Ishikawa (cell line): ENCODE results near the gene CHM.

Experiments used
- CEBPB ChIP-seq: IDR thresholded peaks from 2 replicates; pipeline ENCODE4 v1.6.1; 2012
- CREB1 ChIP-seq: IDR thresholded peaks from 2 replicates; pipeline ENCODE4 v1.6.1; 2012; ENCODE audit warnings: low read depth
- EGR1 ChIP-seq: IDR thresholded peaks from 2 replicates; pipeline ENCODE4 v1.6.1; 2012
- EP300 ChIP-seq: IDR thresholded peaks from 2 replicates; pipeline ENCODE4 v1.6.1; 2012; ENCODE audit warnings: borderline replicate concordance
- FOXM1 ChIP-seq: IDR thresholded peaks from 2 replicates; pipeline ENCODE4 v1.6.1; 2012; ENCODE audit warnings: low read depth, borderline replicate concordance
- NFIC ChIP-seq: IDR thresholded peaks from 2 replicates; pipeline ENCODE4 v1.6.1; 2012
- RAD21 ChIP-seq: IDR thresholded peaks from 2 replicates; pipeline ENCODE4 v1.6.1; 2012; ENCODE audit warnings: low read depth
- REST ChIP-seq: IDR thresholded peaks from 2 replicates; pipeline ENCODE4 v1.6.1; 2012; ENCODE audit warnings: low read depth, mild to moderate bottlenecking
- TAF1 ChIP-seq: IDR thresholded peaks from 2 replicates; pipeline ENCODE4 v1.6.1; 2012; ENCODE audit warnings: low read depth, mild to moderate bottlenecking
- TCF12 ChIP-seq: IDR thresholded peaks from 2 replicates; pipeline ENCODE4 v1.6.1; 2012; ENCODE audit warnings: low read depth
- TEAD4 ChIP-seq: IDR thresholded peaks from 2 replicates; pipeline ENCODE4 v1.6.1; 2012
- USF1 ChIP-seq: IDR thresholded peaks from 2 replicates; pipeline ENCODE4 v1.6.1; 2012
- YY1 ChIP-seq: IDR thresholded peaks from 2 replicates; pipeline ENCODE4 v1.6.1; 2012; ENCODE audit warnings: low read depth
- ZBTB7A ChIP-seq: IDR thresholded peaks from 2 replicates; pipeline ENCODE4 v1.6.1; 2012; ENCODE audit warnings: low read depth
- TF ChIP-seq, protein P1 (sequence below): IDR thresholded peaks from 2 replicates; pipeline ENCODE4 v1.6.1; 2012

Gene CHM

GRCh38 chrX:86028681-86029080 lies 18.7 kb downstream of the CHM start:
- TF ChIP-seq EP300, result no peak
- no peak for TF ChIP-seq CREB1

GRCh38 chrX:86023811-86024210 lies 23.5 kb downstream of the CHM start:
- TF ChIP-seq NFIC, result no peak
- TF ChIP-seq, protein P1, sequence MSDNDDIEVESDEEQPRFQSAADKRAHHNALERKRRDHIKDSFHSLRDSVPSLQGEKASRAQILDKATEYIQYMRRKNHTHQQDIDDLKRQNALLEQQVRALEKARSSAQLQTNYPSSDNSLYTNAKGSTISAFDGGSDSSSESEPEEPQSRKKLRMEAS, result no peak

GRCh38 chrX:86021652-86022289 lies 25.6 kb downstream of the CHM start:
- no peak for TF ChIP-seq REST

DNA sequence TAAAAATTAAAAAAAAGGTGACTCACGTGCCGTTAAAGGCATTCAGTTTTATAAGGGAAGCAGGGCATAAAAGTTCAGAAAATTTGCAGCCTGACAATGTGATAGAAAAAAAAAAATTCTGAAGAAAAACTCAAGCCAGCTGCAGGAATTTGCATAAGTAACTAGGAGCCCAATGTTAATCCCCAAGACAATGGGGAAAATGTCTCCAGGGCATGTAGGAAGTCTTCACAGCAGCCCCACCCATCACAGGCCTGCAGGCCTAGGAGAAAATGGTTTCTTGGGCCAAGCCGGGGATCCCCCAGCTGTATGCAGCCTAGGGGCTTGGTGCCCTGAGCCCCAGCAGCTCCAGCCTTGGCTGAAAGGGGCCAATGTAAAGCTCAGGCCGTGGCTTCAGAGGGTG lies 31.2 kb downstream of the CHM start:
- TF ChIP-seq REST, result no peak
- TF ChIP-seq CREB1, result no peak
- TF ChIP-seq NFIC, result no peak
- TF ChIP-seq FOXM1, result no peak
- TF ChIP-seq CEBPB, result no peak
- no peak for TF ChIP-seq TEAD4
- TF ChIP-seq, protein P1, result no peak

- TF ChIP-seq TCF12 (no peak), TEAD4 (no peak), ZBTB7A (no peak), CREB1 (no peak), FOXM1 (no peak), USF1 (no peak), EP300 (no peak), CEBPB (no peak), YY1 (no peak), NFIC (no peak), REST (no peak), TAF1 (no peak), RAD21 (no peak)
- TF ChIP-seq, protein P1, result no peak
These were observed 32.9 kb downstream of the CHM start for GRCh38 chrX:86014421-86014820.

- TF ChIP-seq USF1 (no peak), EGR1 (no peak), YY1 (no peak), RAD21 (no peak), TEAD4 (no peak), FOXM1 (no peak), TCF12 (no peak), ZBTB7A (no peak), CREB1 (no peak), REST (no peak), NFIC (no peak), TAF1 (no peak), CEBPB (no peak), EP300 (no peak)
- TF ChIP-seq, protein P1, result no peak
These were observed 33.6 kb downstream of the CHM start for GRCh38 chrX:86013792-86014191.
